Natural killer cell (primary cell): ENCODE results near the gene DYDC2. TPM values are rescaled to one million over a fixed set of nuclear protein-coding genes. Genes with fewer than 3 reads are reported as not detected.

Source experiments
- ATAC-seq, 3 donors: fragments of 150-1000 bp in 2 of 3; fragments of 200-7000 bp in 1 of 3; cut with Tn5 transposase; 1 replicate in 1 of 3; 2 replicates in 2 of 3; pipeline ENCODE4 v1.10.0; 2021; ENCODE audit warnings: mild to moderate bottlenecking in 2 of 3, moderate library complexity in 2 of 3
- DNase-seq, 2 donors: peaks; one replicate each; pipeline versions ENCODE4 v3.0.0 to v3.0.0-alpha.2; 2013 to 2021; ENCODE audit warnings: mixed read lengths in 1 of 2
- H3K27ac ChIP-seq: one replicate; pipeline ENCODE4 v1.5.1; 2013; ENCODE audit warnings: mild to moderate bottlenecking, low read length
- H3K27me3 ChIP-seq: one replicate; pipeline ENCODE4 v1.6.1; 2013; ENCODE audit warnings: low read length; ENCODE audit not compliant: control insufficient read depth, insufficient read depth
- H3K36me3 ChIP-seq: one replicate; pipeline ENCODE4 v1.6.1; 2013; ENCODE audit warnings: low read length; ENCODE audit not compliant: control insufficient read depth, insufficient read depth
- H3K4me1 ChIP-seq: one replicate; pipeline ENCODE4 v1.6.1; 2013; ENCODE audit warnings: low read length; ENCODE audit not compliant: control insufficient read depth, insufficient read depth
- H3K4me3 ChIP-seq: one replicate; pipeline ENCODE4 v1.5.1; 2013; ENCODE audit warnings: low read length
- H3K9me3 ChIP-seq: one replicate; pipeline ENCODE4 v1.6.1; 2013; ENCODE audit warnings: low read length; ENCODE audit not compliant: control insufficient read depth, insufficient read depth
- H3K27ac Mint-ChIP-seq, 2 donors: one replicate each; pipeline ENCODE4 v1.8.0; 2022; ENCODE audit warnings: mild to moderate bottlenecking in 2 of 2, mixed read lengths in 2 of 2, moderate library complexity in 1 of 2
- H3K27me3 Mint-ChIP-seq, 2 donors: one replicate each; pipeline ENCODE4 v1.8.0; 2022; ENCODE audit warnings: low read depth in 2 of 2, mixed read lengths in 2 of 2
- H3K36me3 Mint-ChIP-seq: one replicate; pipeline ENCODE4 v1.8.0; 2022; ENCODE audit warnings: mixed read lengths
- H3K4me1 Mint-ChIP-seq, 2 donors: one replicate each; pipeline ENCODE4 v1.8.0; 2022; ENCODE audit warnings: mixed read lengths in 2 of 2
- H3K4me3 Mint-ChIP-seq: one replicate; pipeline ENCODE4 v1.8.0; 2022; ENCODE audit warnings: mild to moderate bottlenecking, moderate library complexity, mixed read lengths
- H3K9me3 Mint-ChIP-seq, 2 donors: one replicate each; pipeline ENCODE4 v1.8.0; 2022; ENCODE audit warnings: mixed read lengths in 2 of 2
- WGBS: methylation state at CpG from one replicate; pipeline ENCODE4 v1.1.7; 2013; ENCODE audit warnings: missing lambda C conversion rate; ENCODE audit not compliant: insufficient coverage; 5-methylcytosine and 5-hydroxymethylcytosine counted together
- intact Hi-C: fragments of 100-400 bp; cut with micrococcal nuclease; formaldehyde crosslinking; loops from one replicate; pipeline ENCODE4 v1.14.2; 2022
- total RNA-seq, 4 donors: library from RNA; stranded (reverse); fragments of 120-200 nt in 1 of 4; gene quantifications; one replicate each; pipeline versions ENCODE4 v1.2.3 to v1.2.4, GENCODE V29; 2013 to 2022
- TF ChIP-seq, protein P1 (sequence below): fragments of 200-600 bp; IDR thresholded peaks from one replicate; pipeline ENCODE4 v1.8.0; 2022; ENCODE audit warnings: antibody characterized with exemption

Gene DYDC2, protein sequence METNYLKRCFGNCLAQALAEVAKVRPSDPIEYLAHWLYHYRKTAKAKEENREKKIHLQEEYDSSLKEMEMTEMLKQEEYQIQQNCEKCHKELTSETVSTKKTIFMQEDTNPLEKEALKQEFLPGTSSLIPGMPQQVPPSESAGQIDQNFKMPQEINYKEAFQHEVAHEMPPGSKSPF
- not detected for total RNA-seq
- not detected for total RNA-seq (2013)

DNA sequence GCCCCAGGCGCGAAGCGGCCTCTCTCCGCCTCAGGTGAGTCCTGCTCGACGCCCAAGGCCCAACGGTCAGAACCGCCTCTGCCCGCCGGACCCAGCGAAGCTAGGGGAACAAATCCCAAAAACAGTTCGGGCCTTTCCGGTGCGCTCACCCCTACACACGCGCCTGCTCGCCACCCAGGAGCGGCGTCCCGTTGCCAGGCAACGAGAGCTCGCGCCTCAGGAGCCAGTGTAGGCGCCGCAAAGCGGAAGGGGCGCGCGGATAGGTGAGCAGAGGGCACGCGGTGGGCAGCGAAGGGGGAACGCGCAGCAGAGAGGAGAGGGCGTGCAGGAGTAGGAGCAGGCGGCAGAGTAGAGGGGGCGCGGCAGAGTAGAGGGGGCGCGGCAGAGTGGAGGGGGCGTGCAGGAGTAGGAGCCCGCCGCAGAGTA is at the start of gene DYDC2, which contains the start of gene DYDC1:
Gene DYDC2 (plus strand): TSS at position 219 of the 426 bp plus-strand sequence. CDS start 5,663 bp downstream, outside the sequence.
Gene DYDC1 (minus strand): TSS at position 193 of the 426 bp plus-strand sequence. CDS start 4,154 bp downstream, outside the sequence.
- peaks cover 6% of the 10 kb centered on the region for H3K4me1 ChIP-seq
- no peaks in the 10 kb centered on the region for H3K36me3 ChIP-seq
- Mint-ChIP-seq H3K27me3 (peaks cover 35 to 40% of the 10 kb centered on the region in 2 donors), H3K9me3 (no peaks in the 10 kb centered on the region), H3K4me1 (peaks cover 0 to 12% of the 10 kb centered on the region in 2 donors), H3K4me3 (peak within 1 kb of the TSS; percentile 77), H3K36me3 (no peaks in the 10 kb centered on the region), H3K27ac (no peak within 1 kb of the TSS)
- ATAC-seq: peak in 2 of 3 donors; percentile 40 to 74
- peak; percentile 15 to 64 for DNase-seq
- H3K9me3 ChIP-seq: no peaks in the 10 kb centered on the region
- H3K27ac ChIP-seq: no peak within 1 kb of the TSS
- H3K4me3 ChIP-seq: peak within 1 kb of the TSS; percentile 3
- TF ChIP-seq, protein P1, sequence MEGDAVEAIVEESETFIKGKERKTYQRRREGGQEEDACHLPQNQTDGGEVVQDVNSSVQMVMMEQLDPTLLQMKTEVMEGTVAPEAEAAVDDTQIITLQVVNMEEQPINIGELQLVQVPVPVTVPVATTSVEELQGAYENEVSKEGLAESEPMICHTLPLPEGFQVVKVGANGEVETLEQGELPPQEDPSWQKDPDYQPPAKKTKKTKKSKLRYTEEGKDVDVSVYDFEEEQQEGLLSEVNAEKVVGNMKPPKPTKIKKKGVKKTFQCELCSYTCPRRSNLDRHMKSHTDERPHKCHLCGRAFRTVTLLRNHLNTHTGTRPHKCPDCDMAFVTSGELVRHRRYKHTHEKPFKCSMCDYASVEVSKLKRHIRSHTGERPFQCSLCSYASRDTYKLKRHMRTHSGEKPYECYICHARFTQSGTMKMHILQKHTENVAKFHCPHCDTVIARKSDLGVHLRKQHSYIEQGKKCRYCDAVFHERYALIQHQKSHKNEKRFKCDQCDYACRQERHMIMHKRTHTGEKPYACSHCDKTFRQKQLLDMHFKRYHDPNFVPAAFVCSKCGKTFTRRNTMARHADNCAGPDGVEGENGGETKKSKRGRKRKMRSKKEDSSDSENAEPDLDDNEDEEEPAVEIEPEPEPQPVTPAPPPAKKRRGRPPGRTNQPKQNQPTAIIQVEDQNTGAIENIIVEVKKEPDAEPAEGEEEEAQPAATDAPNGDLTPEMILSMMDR: no peak
- WGBS: 2% methylated on average over 43 of the region's 43 CpGs
- intact Hi-C loops: no loop called here
- peaks cover 10% of the 10 kb centered on the region for H3K27me3 ChIP-seq

DNA sequence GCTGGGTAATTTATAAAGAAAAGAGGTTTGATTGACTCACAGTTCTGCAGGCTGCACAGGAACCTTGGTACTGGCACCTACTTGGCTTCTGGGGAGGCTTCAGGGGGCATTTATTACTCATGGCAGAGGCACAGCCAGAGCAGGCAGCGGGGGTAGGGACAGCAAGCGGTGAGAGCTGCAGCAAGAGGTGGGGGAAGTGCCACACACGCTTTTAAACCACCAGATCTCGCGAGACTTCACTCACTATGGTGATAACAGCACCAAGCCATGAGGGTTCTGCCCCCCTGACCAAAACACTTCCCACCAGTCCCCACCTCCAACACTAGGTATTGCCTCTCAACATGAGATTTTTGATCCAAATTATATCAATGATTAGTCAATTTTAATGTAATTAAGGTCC is 43.1 kb upstream of the DYDC2 start:
- H3K27ac Mint-ChIP-seq: no peak overlapping the region
- H3K27me3 ChIP-seq: no peaks in the 10 kb centered on the region
- WGBS: 89% methylated on average over 5 of the region's 5 CpGs
- no peak overlapping the region for H3K4me3 ChIP-seq
- H3K4me3 Mint-ChIP-seq: no peak overlapping the region
- TF ChIP-seq, protein P1: no peak
- H3K36me3 Mint-ChIP-seq: no peaks in the 10 kb centered on the region
- H3K9me3 Mint-ChIP-seq: no peaks in the 10 kb centered on the region
- H3K4me1 Mint-ChIP-seq: no peaks in the 10 kb centered on the region
- DNase-seq: no peak
- no peaks in the 10 kb centered on the region for H3K36me3 ChIP-seq
- H3K4me1 ChIP-seq: no peaks in the 10 kb centered on the region
- peaks cover 0 to 8% of the 10 kb centered on the region in 2 donors for H3K27me3 Mint-ChIP-seq
- intact Hi-C loops: no loop called here
- ATAC-seq: no peak
- no peaks in the 10 kb centered on the region for H3K9me3 ChIP-seq
- H3K27ac ChIP-seq: no peak overlapping the region

DNA sequence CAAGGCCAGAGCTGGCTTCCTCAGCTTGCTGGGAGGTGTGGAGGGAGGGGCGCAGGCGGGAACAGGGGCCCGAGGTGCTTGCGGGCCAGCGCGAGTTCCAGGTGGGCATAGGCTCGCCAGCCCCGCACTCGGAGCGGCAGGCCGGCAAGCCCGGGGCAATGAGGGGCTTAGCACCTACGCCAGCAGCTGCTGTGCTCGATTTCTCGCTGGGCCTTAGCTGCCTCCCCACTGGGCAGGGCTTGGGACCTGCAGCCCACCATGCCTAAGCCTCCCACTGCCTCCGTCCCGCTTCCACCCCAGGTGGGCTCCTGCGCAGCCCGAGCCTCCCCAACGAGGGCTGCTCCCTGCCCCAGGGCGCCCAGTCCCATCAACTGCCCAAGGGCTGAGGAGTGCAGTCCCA is 41.2 kb upstream of the DYDC2 start:
- Mint-ChIP-seq H3K27me3 (peaks cover 0 to 8% of the 10 kb centered on the region in 2 donors), H3K27ac (no peak overlapping the region), H3K4me1 (no peaks in the 10 kb centered on the region), H3K36me3 (no peaks in the 10 kb centered on the region), H3K4me3 (no peak overlapping the region), H3K9me3 (no peaks in the 10 kb centered on the region)
- WGBS: 93% methylated on average over 21 of the region's 21 CpGs
- no peak for DNase-seq
- Histone ChIP-seq H3K27me3 (no peaks in the 10 kb centered on the region), H3K36me3 (no peaks in the 10 kb centered on the region), H3K9me3 (no peaks in the 10 kb centered on the region), H3K4me3 (no peak overlapping the region), H3K4me1 (no peaks in the 10 kb centered on the region), H3K27ac (no peak overlapping the region)
- TF ChIP-seq, protein P1: no peak
- intact Hi-C loops: no loop called here
- ATAC-seq: no peak

DNA sequence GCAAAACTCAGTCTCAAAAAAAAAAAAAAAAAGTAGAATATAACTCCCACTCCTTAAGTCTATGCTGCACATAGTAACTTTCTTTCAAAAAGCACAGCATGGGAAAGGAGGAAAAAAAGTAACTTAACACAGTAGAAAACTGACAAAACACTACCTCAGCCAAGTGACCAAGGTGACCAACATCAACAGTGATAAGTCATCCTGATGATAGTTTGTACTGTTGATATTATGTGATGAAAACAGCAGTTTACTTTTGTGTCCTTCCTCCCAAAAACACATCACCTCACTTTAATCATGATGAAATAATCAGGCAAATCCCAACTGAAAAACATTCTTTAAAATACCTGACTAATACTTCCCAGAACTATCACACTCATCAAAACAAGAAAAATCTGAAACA is 37.8 kb upstream of the DYDC2 start:
- Histone ChIP-seq H3K36me3 (no peaks in the 10 kb centered on the region), H3K27me3 (no peaks in the 10 kb centered on the region), H3K4me1 (no peaks in the 10 kb centered on the region), H3K27ac (no peak overlapping the region), H3K4me3 (no peak overlapping the region), H3K9me3 (no peaks in the 10 kb centered on the region)
- Mint-ChIP-seq H3K27ac (no peak overlapping the region), H3K36me3 (no peaks in the 10 kb centered on the region), H3K4me3 (no peak overlapping the region), H3K27me3 (peaks cover 0 to 3% of the 10 kb centered on the region in 2 donors), H3K4me1 (no peaks in the 10 kb centered on the region), H3K9me3 (no peaks in the 10 kb centered on the region)
- DNase-seq (no peak), ATAC-seq (no peak)
- intact Hi-C loops: no loop called here
- TF ChIP-seq, protein P1: no peak
